ENCODE data around the gene MKI67. TPM values are rescaled to one million over a fixed set of nuclear protein-coding genes. Genes with fewer than 3 reads are reported as not detected.

Gene MKI67
- total RNA-seq, 1 donor from 2014 or later, result 5.6 TPM

DNA sequence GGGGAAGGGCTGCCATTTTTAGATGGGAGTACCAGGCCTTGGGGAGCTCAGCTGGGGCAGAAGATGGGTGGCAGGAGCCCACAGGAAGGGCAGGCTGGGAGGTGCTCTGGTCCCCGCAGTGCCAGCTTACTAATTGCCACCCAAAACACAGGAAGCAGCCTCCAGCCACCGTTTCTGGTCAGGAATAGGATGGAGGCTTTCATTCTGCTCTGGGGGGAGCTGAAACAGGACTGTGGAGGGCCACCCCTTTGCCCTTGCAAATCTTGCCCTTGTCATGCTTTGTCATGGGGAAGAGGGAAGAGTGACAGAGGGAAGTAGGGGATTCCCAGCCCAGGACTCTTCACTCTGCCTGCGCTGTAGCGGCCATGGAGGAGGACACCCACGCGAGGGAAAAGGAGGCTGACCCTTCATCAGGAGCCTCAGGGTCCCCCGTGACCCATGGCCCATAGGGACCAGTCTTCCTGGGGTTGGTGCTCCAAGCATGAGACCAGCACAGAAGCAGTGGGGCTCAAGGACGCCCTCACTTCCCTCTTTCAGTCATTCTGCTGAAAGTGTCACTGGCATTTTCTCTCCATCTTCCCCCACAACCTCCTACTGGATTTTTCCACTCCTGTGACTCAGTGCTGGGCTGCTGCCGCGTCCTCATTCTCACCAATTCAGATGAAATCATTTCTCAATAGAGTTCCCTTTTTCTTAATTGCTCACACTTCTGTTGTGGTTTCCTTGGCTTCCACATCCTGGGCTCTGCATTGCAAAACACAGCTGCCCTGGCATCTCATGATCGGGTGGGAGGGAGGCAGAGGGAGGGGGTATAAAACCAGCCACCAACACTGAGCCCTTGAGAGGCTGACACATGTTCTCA is 61.9 kb downstream of the MKI67 start:
- no peaks in the 10 kb centered on the region for H3K36me3 ChIP-seq (ENCODE audit: control insufficient read depth, insufficient read depth, low read length)
- no peak overlapping the region for H3K4me3 ChIP-seq (ENCODE audit: low read depth, low read length)

DNA sequence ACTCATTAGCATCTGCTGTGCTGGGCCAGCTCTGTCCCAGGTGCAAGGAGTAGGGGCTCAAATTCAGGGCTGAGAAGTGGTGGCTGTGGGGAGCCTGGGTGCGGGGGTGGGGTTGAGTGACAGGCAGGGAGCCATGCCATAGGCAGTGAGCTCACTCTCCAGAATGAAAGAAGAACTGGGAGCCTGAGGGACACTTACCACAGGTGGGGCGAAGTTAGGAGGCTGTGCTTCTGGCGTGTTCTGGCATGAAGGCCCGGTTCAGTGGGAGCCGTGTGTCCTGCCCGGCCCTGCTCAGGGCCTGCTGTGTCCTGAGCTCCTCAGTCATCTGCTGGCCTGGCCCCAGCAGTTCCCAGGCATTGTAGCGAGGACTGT is 62.5 kb downstream of the MKI67 start:
- no peak for DNase-seq (ENCODE audit: low read depth)

More for the DNA sequence above, 61.9 kb downstream of the MKI67 start:
- H3K27me3 ChIP-seq (ENCODE audit: control insufficient read depth, insufficient read depth, low read length), result no peaks in the 10 kb centered on the region
- TF ChIP-seq, protein P1, sequence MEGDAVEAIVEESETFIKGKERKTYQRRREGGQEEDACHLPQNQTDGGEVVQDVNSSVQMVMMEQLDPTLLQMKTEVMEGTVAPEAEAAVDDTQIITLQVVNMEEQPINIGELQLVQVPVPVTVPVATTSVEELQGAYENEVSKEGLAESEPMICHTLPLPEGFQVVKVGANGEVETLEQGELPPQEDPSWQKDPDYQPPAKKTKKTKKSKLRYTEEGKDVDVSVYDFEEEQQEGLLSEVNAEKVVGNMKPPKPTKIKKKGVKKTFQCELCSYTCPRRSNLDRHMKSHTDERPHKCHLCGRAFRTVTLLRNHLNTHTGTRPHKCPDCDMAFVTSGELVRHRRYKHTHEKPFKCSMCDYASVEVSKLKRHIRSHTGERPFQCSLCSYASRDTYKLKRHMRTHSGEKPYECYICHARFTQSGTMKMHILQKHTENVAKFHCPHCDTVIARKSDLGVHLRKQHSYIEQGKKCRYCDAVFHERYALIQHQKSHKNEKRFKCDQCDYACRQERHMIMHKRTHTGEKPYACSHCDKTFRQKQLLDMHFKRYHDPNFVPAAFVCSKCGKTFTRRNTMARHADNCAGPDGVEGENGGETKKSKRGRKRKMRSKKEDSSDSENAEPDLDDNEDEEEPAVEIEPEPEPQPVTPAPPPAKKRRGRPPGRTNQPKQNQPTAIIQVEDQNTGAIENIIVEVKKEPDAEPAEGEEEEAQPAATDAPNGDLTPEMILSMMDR (IDR thresholded peaks at IDR 0.05; ENCODE audit: insufficient read depth, low read length, poor library complexity, severe bottlenecking), result no peak
- DNase-seq (ENCODE audit: low read depth), result peak; percentile 74

DNA sequence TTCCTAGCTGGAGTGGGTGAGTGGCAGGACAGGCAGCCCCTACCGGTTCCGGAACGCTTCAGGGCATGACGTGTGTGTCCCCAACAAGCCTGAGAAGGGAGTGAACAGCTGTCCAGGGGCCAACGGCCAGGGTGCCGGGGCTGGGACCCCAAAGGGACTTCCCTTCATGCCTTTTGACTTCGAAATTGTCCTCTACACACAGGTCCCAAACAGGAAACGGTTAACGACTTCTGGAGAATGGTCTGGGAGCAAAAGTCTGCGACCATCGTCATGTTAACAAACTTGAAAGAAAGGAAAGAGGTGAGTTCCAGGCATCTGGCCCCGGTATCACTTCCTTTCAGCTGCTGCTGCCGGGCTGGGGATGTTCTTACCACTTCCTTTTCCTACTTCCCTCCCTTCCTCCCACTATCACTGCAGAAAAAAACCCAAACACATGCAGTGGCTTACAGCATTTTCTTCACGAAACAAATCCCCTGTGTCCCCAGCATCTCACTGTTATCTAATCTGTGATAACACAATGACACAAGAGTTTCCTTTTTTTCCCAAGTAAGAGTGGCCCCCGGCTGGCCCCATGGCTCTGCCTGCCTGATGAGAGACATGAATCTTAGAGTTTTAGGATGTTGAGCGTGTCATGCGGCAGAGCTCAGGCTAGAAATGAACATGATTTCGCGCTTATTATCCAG is 63.2 kb downstream of the MKI67 start:
- no peaks in the 10 kb centered on the region for H3K27me3 ChIP-seq (ENCODE audit: control insufficient read depth, insufficient read depth, low read length)
- H3K36me3 ChIP-seq (ENCODE audit: control insufficient read depth, insufficient read depth, low read length), result no peaks in the 10 kb centered on the region
- DNase-seq (ENCODE audit: low read depth), result no peak
- TF ChIP-seq, protein P1 (IDR thresholded peaks at IDR 0.05; ENCODE audit: insufficient read depth, low read length, poor library complexity, severe bottlenecking), result no peak
- H3K4me3 ChIP-seq (ENCODE audit: low read depth, low read length), result no peak overlapping the region

More for the DNA sequence above, 62.5 kb downstream of the MKI67 start:
- no peaks in the 10 kb centered on the region for H3K27me3 ChIP-seq (ENCODE audit: control insufficient read depth, insufficient read depth, low read length)
- no peaks in the 10 kb centered on the region for H3K36me3 ChIP-seq (ENCODE audit: control insufficient read depth, insufficient read depth, low read length)
- TF ChIP-seq, protein P1 (IDR thresholded peaks at IDR 0.05; ENCODE audit: insufficient read depth, low read length, poor library complexity, severe bottlenecking), result no peak
- no peak overlapping the region for H3K4me3 ChIP-seq (ENCODE audit: low read depth, low read length)

DNA sequence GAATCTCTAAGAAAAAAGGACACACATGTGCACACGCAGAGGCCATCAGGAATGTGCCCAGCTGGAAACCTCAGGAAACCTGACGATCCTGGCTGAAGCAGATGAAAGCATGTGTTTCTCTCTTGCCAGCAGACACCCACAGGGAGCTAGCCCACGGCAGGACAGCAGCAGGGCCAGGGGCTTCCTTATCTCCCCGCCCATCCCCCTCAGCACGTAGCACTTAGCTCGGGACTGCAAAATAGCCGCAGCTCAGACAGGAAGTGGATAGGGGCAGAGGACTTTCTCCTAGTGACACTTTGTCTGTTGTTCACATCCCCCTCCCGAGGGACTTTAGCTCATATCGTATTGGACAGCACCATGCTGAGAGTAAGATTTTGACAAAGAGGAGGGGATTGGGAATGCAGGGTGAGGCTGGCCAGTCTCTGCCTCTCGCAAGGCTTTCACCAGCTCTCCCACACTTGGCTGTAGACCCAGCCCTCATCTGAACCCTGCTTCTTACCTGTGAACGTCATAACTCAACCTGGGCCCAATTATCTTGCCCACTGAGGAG is 63.8 kb downstream of the MKI67 start:
- no peak for DNase-seq (ENCODE audit: low read depth)
- Histone ChIP-seq H3K4me3 (ENCODE audit: low read depth, low read length) (no peak overlapping the region), H3K27me3 (ENCODE audit: control insufficient read depth, insufficient read depth, low read length) (no peaks in the 10 kb centered on the region), H3K36me3 (ENCODE audit: control insufficient read depth, insufficient read depth, low read length) (no peaks in the 10 kb centered on the region)
- TF ChIP-seq, protein P1 (IDR thresholded peaks at IDR 0.05; ENCODE audit: insufficient read depth, low read length, poor library complexity, severe bottlenecking), result no peak

DNA sequence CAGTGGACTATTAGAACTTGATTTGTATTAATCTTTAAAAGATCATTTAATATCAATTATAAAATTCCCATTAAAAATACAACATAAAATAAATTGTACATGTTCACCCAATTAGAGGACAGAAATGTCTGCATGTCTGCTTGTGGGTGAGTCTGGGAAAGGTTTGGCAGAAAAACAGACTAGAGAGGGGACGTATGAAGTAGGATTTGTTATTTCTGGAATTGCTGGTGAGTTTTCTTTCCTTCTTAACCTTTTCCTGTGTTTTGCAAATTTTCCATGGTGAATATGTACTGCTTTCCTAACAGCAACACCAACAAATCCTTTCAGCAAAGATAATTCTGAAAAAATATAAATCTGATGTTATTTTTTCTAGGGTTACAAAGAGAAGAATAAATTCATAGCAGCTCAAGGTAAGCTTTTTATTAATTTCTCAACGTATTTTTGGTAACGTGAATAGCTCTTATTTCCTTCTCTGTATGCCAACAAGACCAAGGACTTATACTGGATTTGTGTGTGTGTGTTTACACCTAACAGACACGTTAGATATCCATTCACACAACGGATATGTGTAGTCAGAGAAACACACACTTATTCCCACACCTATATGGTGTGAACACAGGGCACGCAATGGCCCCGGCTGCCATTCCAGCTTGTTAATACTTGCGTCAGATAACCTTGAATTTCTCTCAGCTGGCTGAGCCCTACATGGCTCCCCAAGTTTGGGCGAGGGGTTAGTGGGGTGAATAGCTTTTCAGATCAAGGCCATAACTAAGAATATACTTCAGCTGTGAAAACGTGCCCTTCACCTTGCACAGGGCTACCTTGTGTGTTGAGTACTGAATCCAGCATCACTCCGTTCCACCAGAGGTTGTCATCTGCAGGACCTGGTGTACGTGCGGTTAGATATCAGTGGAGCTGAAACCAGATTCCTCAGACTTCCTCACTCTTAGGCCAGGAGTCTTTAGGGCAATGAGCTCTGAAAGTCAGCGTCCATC is 64.6 kb downstream of the MKI67 start:
- TF ChIP-seq, protein P1 (IDR thresholded peaks at IDR 0.05; ENCODE audit: insufficient read depth, low read length, poor library complexity, severe bottlenecking), result no peak
- Histone ChIP-seq H3K4me3 (ENCODE audit: low read depth, low read length) (no peak overlapping the region), H3K36me3 (ENCODE audit: control insufficient read depth, insufficient read depth, low read length) (no peaks in the 10 kb centered on the region), H3K27me3 (ENCODE audit: control insufficient read depth, insufficient read depth, low read length) (no peaks in the 10 kb centered on the region)
- no peak for DNase-seq (ENCODE audit: low read depth)

All from kidney epithelial cell (primary cell).